GM12872 (cell line): ENCODE results near the gene CASP3.

Source experiments
- CTCF ChIP-seq: IDR thresholded peaks from 3 replicates; pipeline ENCODE4 v1.5.1; 2011; ENCODE audit warnings: low read depth, mild to moderate bottlenecking, low read length, moderate library complexity; ENCODE audit not compliant: insufficient read depth

The CASP3 gene

GRCh38 chr4:184621518-184621917, 27.7 kb downstream of the CASP3 start:
- TF ChIP-seq CTCF: no peak

- TF ChIP-seq CTCF: no peak
These were observed 28.9 kb downstream of the CASP3 start for GRCh38 chr4:184620212-184620867.

GRCh38 chr4:184617600-184618196, 31.5 kb downstream of the CASP3 start:
- TF ChIP-seq CTCF: no peak

GRCh38 chr4:184616633-184617551, 32.4 kb downstream of the CASP3 start:
- no peak for TF ChIP-seq CTCF

- TF ChIP-seq CTCF: no peak
These were observed 34.7 kb downstream of the CASP3 start for GRCh38 chr4:184614509-184614908.

- TF ChIP-seq CTCF: no peak
These were observed 35.8 kb downstream of the CASP3 start for GRCh38 chr4:184613405-184613804.

- TF ChIP-seq CTCF: no peak
These were observed 37.2 kb downstream of the CASP3 start for GRCh38 chr4:184612074-184612473.
